GM19467 (cell line): Measurements from ENCODE around the gene PEX13.

Experiments used
- ATAC-seq: cut with Tn5 transposase; IDR thresholded peaks from one replicate; pipeline ENCODE4 v1.9.1; 2021; ENCODE audit warnings: mild to moderate bottlenecking, moderate library complexity; ENCODE audit not compliant: unreplicated experiment

The PEX13 gene

DNA sequence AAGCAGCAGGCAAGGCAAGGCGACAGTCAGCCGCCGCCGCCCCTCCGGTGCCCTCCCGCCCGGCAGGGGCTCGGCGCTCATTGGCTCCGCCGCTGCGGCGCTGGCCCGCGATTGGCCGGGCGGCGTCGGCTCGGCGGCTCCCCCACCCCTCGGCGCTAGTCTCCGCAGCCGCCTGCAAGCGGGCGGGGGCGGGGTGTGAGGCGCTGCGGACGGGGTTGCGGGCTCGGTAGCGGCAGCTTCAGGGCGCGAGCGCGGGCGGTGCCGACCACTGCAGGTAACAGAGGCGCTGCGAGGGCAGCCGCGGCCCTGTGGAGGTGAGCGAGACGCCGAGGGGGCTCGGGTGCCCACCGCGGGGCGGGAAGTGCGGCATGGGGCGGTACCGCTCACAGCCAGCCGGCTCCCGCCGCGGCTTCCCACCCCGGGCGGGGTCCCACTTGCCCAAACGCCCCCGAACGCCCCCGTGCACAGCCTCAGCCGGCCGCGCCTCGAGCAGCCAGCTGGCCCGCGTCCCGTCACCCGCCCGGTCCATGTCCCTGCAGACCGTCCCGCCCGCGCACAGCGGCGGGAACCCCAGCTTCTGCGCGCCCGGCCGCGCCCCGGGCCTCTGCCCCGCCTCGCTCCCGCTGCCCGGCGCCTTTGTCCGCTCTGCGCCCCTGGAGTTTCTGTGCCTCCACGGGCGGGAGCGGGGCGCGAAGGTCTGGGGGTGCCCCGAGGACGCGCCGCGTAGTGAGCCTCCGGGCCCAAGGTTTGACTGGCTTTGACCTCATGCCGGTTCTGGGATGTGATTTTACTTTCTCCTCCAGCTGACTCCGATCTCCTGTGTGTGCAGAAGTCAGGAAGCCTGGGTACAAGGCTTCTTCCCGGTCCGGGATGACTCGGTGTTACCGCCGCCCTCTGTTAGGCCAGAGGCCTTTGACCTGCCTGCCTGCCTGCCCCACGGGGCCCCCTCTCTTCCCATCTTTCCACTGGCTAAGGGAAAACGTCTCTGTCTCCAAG, 48.5 kb downstream of the PEX13 start, which contains the start of gene SANBR:
Gene SANBR (plus strand): TSS at position 158 of the 996 bp plus-strand sequence. CDS start 4,480 bp downstream, outside the sequence.
- peak; percentile 97 for ATAC-seq

GRCh38 chr2:61074100-61074499, 56.6 kb downstream of the PEX13 start:
- no peak for ATAC-seq

- ATAC-seq: no peak
Observed at GRCh38 chr2:61085883-61086282, 68.4 kb downstream of the PEX13 start.

GRCh38 chr2:61089797-61090196, 72.3 kb downstream of the PEX13 start:
- ATAC-seq: no peak

- ATAC-seq: no peak
Observed at GRCh38 chr2:61090386-61090921, 72.9 kb downstream of the PEX13 start.

DNA sequence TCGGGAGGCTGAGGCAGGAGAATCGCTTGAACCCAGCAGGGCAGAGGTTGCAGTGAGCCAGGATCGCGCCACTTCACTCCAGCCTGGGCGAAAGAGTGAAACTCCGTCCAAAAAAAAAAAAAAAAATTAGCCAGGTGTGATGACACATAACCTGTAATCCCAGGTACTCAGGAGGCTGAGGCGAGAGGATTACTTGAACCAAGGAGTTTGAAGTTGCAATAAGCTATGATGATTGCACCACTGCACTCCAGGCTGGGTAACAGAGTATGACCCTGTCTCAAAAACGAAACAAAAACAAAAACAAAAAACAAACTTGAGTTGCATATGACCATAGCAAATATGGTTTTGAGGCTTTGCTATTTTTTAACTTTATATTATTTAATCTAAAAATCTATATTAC, 74.0 kb downstream of the PEX13 start:
- no peak for ATAC-seq

DNA sequence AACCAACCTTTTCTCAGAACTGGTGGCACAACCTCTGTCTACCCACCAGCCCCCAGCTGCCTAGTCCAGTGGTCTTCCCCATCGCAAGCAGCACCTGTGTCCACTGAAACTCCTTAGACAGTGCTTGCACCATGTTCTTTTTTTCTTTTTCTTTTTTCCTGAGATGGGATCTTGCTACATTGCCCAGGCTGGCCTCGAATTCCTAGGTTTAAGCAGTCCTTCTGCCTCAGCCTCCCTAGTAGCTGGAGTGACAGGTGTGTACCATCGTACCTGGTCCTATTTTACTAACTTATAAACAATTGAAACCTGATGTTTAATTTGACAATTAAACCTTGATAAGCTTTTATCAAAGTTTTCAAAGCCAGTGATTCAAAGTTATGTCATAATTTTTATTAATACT, 78.9 kb downstream of the PEX13 start:
- no peak for ATAC-seq

DNA sequence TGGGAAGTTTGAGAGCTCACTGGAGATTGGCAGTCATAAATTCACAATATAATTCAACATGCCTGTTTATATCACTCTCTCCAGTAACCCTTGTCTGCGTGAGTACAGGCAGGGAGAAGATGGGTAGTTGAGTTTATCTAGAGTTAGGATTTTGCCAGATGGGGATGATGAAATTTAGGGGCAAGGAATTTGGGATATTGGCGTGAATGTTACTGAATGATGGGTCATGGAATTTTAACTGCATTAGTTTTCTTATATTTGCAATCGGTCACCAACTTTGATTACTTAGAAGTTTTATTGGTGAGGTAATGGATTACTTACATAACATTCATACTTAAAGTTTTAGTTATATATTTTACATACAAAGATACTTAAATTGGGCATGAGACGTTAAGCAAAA, 83.3 kb downstream of the PEX13 start:
- no peak for ATAC-seq
